ENCODE results near the gene GTF2F2. TPM values are rescaled to one million over a fixed set of nuclear protein-coding genes. Genes with fewer than 3 reads are reported as not detected.
A peak's percentile ranks its signal among the peaks of the same experiment; 100 is the strongest.
"Not testable (repeated sequence)": the region's sequence is repeated elsewhere in the genome, so short reads cannot be mapped to it uniquely, and the experiment has no call there.

Gene GTF2F2
- total and polyA plus RNA-seq, 8 donors = 8.7 to 30.7 (median 16.2) TPM

DNA sequence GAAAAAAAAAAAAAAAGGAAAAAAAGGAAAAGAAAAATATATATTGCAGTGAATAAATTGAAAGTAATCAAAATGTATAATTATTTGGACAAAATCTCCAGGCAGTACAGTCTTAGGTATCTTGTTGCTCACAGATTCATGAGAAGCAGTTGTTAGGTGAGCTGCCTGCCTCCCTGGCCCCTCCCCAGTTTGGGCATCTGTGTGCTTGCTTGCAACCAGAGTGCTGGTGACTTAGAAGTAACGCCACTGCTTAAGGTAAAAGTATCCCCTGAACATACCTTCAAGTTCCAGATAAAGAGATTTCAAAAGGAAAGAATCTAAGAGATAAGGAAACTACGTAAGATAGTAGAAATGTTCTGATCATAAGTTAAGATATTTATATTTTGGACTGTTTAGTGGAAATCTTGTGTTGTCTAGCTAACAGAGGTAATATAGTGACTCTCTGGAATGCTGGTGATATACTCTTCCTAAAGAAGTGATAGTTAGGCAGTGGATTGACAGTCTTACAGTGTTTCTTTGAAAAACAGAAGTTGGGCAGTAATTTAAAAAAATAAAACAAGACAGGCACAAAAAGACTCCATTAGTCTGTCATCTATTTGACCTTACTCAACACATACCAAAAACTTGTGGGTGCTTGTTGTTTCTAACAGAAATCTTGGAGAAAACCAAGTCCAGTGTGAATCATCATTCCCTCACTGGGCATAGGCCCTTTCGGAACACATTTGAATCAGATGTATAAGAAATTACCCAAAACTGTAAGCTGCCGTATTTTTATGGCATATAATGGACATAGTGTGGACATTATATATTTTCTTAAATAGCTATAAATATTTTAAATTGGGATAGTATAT lies 118.9 kb downstream of the GTF2F2 start:
- Histone ChIP-seq H3K4me3 (no peak overlapping the region), H3K9me3 (no peaks in the 10 kb centered on the region), H3K27me3 (no peaks in the 10 kb centered on the region), H3K36me3 (no peaks in the 10 kb centered on the region), H3K4me1 (peaks cover 0 to 36% (median 22%) of the 10 kb centered on the region in 4 donors), H3K27ac (no peak overlapping the region)
- TF ChIP-seq EP300 (IDR thresholded peaks at IDR 0.05) = no peak
- intact Hi-C loops (cut with DNase I; ENCODE audit: low total_unique reads) = no loop called here
- DNase-seq = no peak
- 84 to 92% (median 91%) methylated on average over 4 of the region's 4 CpGs for WGBS, 5 donors

GRCh38 chr13:45240143-45240542 lies 119.8 kb downstream of the GTF2F2 start:
- Histone ChIP-seq H3K4me3 (no peak overlapping the region), H3K36me3 (no peaks in the 10 kb centered on the region), H3K27me3 (no peaks in the 10 kb centered on the region), H3K4me1 (peaks cover 0 to 36% (median 22%) of the 10 kb centered on the region in 4 donors), H3K9me3 (no peaks in the 10 kb centered on the region), H3K27ac (no peak overlapping the region)
- TF ChIP-seq POLR2A (IDR thresholded peaks at IDR 0.05) (no peak), EP300 (IDR thresholded peaks at IDR 0.05) (no peak), POLR2AphosphoS5 (IDR thresholded peaks at IDR 0.05) (no peak)
- TF ChIP-seq, protein P1, sequence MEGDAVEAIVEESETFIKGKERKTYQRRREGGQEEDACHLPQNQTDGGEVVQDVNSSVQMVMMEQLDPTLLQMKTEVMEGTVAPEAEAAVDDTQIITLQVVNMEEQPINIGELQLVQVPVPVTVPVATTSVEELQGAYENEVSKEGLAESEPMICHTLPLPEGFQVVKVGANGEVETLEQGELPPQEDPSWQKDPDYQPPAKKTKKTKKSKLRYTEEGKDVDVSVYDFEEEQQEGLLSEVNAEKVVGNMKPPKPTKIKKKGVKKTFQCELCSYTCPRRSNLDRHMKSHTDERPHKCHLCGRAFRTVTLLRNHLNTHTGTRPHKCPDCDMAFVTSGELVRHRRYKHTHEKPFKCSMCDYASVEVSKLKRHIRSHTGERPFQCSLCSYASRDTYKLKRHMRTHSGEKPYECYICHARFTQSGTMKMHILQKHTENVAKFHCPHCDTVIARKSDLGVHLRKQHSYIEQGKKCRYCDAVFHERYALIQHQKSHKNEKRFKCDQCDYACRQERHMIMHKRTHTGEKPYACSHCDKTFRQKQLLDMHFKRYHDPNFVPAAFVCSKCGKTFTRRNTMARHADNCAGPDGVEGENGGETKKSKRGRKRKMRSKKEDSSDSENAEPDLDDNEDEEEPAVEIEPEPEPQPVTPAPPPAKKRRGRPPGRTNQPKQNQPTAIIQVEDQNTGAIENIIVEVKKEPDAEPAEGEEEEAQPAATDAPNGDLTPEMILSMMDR (IDR thresholded peaks at IDR 0.05) = no peak
- intact Hi-C loops (cut with DNase I; ENCODE audit: low total_unique reads) = no loop called here
- no peak for DNase-seq

DNA sequence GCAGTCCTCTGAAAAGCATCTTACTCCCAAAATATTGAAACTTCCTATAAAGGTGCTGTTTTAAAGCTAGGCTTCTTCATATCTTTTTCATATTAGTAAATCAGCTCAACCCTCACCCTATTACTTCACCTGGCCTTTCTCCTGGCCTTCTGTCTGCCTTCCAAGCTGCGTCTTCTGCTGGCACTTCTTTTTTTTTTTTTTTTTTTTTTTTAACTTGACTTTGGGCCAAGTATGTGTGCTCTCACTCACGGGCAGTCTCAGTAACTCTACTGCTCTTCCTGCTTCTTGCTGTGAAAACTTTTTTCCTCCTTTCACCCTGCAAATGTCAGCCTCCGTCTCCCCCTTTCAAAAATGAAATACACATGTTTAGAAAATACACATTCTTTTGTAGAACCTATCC lies 121.8 kb downstream of the GTF2F2 start:
- H3K4me3 ChIP-seq = no peak overlapping the region
- H3K27ac ChIP-seq = no peak overlapping the region
- no peaks in the 10 kb centered on the region for H3K36me3 ChIP-seq
- TF ChIP-seq POLR2AphosphoS5 (IDR thresholded peaks at IDR 0.05) = no peak
- intact Hi-C loops (cut with DNase I; ENCODE audit: low total_unique reads) = no loop called here
- no peaks in the 10 kb centered on the region for H3K27me3 ChIP-seq
- H3K9me3 ChIP-seq = no peaks in the 10 kb centered on the region
- DNase-seq = peak in 1 of 2 donors; percentile 47
- H3K4me1 ChIP-seq = peaks cover 0 to 25% (median 19%) of the 10 kb centered on the region in 4 donors
- 5 to 15% (median 11%) methylated on average over 3 of the region's 3 CpGs for WGBS, 5 donors

- Histone ChIP-seq H3K27ac (no peak overlapping the region), H3K4me3 (no peak overlapping the region), H3K9me3 (no peaks in the 10 kb centered on the region), H3K27me3 (no peaks in the 10 kb centered on the region), H3K36me3 (peaks cover 0 to 2% (median 0%) of the 10 kb centered on the region in 4 donors), H3K4me1 (peaks cover 0 to 25% (median 19%) of the 10 kb centered on the region in 4 donors)
- no peak for TF ChIP-seq POLR2A (IDR thresholded peaks at IDR 0.05)
- no peak for TF ChIP-seq POLR2AphosphoS5 (IDR thresholded peaks at IDR 0.05)
- TF ChIP-seq, protein P1 (IDR thresholded peaks at IDR 0.05) = no peak
- TF ChIP-seq EP300 (IDR thresholded peaks at IDR 0.05) = no peak
- 84 to 93% (median 87%) methylated on average over 1 of the region's 1 CpG for WGBS, 5 donors
- intact Hi-C loops (cut with DNase I; ENCODE audit: low total_unique reads) = no loop called here
- no peak for DNase-seq
These were observed 122.2 kb downstream of the GTF2F2 start for GRCh38 chr13:45242524-45242923.

GRCh38 chr13:45243077-45243476 lies 122.8 kb downstream of the GTF2F2 start:
- Histone ChIP-seq H3K4me3 (no peak overlapping the region), H3K9me3 (no peaks in the 10 kb centered on the region), H3K4me1 (peaks cover 0 to 25% (median 19%) of the 10 kb centered on the region in 4 donors), H3K36me3 (peaks cover 0 to 6% (median 0%) of the 10 kb centered on the region in 4 donors), H3K27me3 (no peaks in the 10 kb centered on the region), H3K27ac (no peak overlapping the region)
- no peak for TF ChIP-seq POLR2A (IDR thresholded peaks at IDR 0.05)
- TF ChIP-seq EP300 (IDR thresholded peaks at IDR 0.05) = no peak
- no peak for TF ChIP-seq POLR2AphosphoS5 (IDR thresholded peaks at IDR 0.05)
- TF ChIP-seq, protein P1 (IDR thresholded peaks at IDR 0.05) = no peak
- WGBS, 5 donors = 56 to 81% (median 62%) methylated on average over 8 of the region's 8 CpGs
- intact Hi-C loops (cut with DNase I; ENCODE audit: low total_unique reads) = no loop called here
- DNase-seq = peak; percentile 37 to 43

DNA sequence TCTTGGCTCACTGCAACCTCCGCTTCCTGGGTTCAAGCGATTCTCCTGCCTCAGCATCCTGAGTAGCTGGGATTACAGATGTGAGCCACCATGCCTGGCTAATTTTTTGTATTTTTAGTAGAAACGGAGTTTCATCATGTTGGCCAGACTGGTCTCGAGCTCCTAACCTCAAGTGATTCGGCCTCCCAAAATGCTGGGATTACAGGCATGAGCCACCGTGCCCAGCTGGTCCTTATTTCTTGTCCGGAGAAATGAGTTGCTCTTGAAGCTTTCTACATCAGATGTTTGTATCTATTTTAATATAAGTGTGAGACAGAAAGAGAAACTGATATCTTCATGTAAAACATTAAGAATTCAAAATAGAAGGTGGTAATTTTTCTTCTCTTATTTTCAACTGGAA lies 124.4 kb downstream of the GTF2F2 start:
- H3K27ac ChIP-seq; H3K4me3 ChIP-seq; H3K27me3 ChIP-seq; intact Hi-C loops (cut with DNase I; ENCODE audit: low total_unique reads); H3K36me3 ChIP-seq; H3K9me3 ChIP-seq; DNase-seq: not testable (repeated sequence)
- peaks cover 0 to 25% (median 19%) of the 10 kb centered on the region in 4 donors for H3K4me1 ChIP-seq
- 94 to 99% (median 96%) methylated on average over 7 of the region's 7 CpGs for WGBS, 5 donors

Measured in stomach (tissue), 9 donors.